Fibroblast of lung (primary cell): ENCODE data around the gene IFNL1.
"Not testable (repeated sequence)": the region's sequence is repeated elsewhere in the genome, so short reads cannot be mapped to it uniquely, and the experiment has no call there.

Experiments
- EZH2 ChIP-seq: IDR thresholded peaks from 2 replicates; pipeline ENCODE4 v1.5.1; 2012; ENCODE audit warnings: low read length, control low read depth, mild to moderate bottlenecking; ENCODE audit errors: missing control alignments
- TF ChIP-seq, protein P1 (sequence below), 2 donors: IDR thresholded peaks in 1 of 2; conservative IDR thresholded peaks in 1 of 2; 1 replicate in 1 of 2; 2 replicates in 1 of 2; pipeline ENCODE4 v1.5.1; 2011 to 2012; ENCODE audit warnings: low read length in 2 of 2, control low read depth in 1 of 2, inconsistent platforms in 1 of 2, low read depth in 1 of 2, mild to moderate bottlenecking in 1 of 2

DNA sequence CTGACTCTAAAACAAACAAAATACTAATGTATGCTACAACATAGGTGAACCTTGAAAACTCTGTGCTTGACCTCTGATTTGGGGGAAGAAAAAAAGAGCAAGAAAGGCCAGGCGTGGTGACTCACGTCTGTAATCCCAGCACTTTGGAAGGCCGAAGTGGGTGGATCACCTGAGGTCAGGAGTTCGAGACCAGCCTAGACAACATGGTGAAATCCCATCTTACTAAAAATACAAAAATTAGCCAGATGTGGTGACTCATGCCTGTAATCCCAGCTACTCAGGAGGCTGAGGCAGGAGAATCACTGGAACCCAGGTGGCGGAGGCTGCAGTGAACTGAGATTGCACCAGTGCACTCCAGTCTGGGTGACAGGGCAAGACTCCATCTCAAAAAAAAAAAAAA lies 22.3 kb upstream of the IFNL1 start:
- TF ChIP-seq, protein P1, sequence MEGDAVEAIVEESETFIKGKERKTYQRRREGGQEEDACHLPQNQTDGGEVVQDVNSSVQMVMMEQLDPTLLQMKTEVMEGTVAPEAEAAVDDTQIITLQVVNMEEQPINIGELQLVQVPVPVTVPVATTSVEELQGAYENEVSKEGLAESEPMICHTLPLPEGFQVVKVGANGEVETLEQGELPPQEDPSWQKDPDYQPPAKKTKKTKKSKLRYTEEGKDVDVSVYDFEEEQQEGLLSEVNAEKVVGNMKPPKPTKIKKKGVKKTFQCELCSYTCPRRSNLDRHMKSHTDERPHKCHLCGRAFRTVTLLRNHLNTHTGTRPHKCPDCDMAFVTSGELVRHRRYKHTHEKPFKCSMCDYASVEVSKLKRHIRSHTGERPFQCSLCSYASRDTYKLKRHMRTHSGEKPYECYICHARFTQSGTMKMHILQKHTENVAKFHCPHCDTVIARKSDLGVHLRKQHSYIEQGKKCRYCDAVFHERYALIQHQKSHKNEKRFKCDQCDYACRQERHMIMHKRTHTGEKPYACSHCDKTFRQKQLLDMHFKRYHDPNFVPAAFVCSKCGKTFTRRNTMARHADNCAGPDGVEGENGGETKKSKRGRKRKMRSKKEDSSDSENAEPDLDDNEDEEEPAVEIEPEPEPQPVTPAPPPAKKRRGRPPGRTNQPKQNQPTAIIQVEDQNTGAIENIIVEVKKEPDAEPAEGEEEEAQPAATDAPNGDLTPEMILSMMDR (conservative IDR thresholded peaks at IDR 0.05 in 1 of 2, IDR thresholded peaks at IDR 0.05 in 1 of 2; ENCODE audit: low read depth in 1 of 2, low read length in 2 of 2): not testable (repeated sequence)
- TF ChIP-seq EZH2: not testable (repeated sequence)
